Mucosa of gallbladder (tissue), 1 donor: Measurements from ENCODE around the gene SPTAN1. TPM values are rescaled to one million over a fixed set of nuclear protein-coding genes. Genes with fewer than 3 reads are reported as not detected.
A peak's percentile ranks its signal among the peaks of the same experiment; 100 is the strongest.
"Not testable (repeated sequence)": the region's sequence is repeated elsewhere in the genome, so short reads cannot be mapped to it uniquely, and the experiment has no call there.

Source experiments
- DNase-seq: peaks from one replicate; pipeline ENCODE4 v3.0.0-alpha.2; 2020; ENCODE audit warnings: low spot score
- total RNA-seq: library from RNA; stranded (reverse); gene quantifications from one replicate; pipeline ENCODE4 v1.2.1, GENCODE V29; 2021
- donor health status: DM: no; HTN: no; CAD: no.

Gene SPTAN1
- total RNA-seq, result 323 TPM

DNA sequence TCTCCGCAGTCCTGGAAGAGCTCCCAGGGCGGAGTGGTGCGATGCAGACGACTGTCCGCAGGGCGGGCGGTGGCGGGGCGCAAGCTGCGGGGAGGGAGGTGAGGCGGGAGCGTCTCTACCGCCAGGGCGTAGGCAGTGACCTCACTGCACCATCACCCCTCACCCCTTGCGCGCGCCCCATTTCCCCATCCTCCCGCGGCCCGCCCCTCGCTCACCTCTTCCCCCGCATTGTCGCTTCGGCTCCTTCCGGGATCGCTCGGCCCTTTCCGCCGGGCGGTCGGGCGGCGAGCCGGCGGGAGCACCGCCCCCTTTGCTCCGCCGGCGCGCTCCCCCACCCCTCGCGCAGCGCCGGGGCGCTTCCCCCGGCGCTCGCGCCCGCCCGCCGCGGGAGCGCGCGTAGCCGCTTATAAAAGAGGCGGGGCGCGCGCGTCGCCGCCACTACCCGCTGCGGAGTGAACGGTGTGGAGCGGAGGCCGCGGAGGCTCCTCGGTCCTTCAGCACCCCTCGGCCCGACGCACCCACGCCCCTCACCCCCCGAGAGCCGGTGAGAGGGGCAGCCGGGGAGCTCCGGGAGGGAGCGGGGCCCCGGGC, at the start of gene SPTAN1:
Gene SPTAN1, plus strand, starts transcription at position 435 of the 591 bp plus-strand sequence. CDS start 14,154 bp downstream, outside the sequence.
- DNase-seq, result peak; percentile 90

DNA sequence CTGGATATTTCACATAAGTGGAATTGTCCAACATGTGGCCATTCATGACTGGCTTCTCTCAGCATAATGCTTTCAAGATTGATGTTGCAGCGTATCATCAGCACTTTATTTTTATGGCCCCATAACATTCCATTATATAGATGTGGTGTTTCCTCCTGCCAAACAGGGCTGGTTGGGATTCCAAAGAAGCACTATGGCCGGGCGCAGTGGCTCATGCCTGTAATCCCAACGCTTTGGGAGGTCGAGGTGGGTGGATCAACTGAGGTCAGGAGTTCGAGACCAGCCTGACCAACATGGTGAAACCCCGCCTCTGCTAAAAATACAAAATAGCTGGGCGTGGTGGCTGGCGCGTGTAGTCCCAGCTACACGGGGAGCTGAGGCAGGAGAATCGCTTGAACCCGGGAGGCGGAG, 49.0 kb upstream of the SPTAN1 start:
- not testable (repeated sequence) for DNase-seq

DNA sequence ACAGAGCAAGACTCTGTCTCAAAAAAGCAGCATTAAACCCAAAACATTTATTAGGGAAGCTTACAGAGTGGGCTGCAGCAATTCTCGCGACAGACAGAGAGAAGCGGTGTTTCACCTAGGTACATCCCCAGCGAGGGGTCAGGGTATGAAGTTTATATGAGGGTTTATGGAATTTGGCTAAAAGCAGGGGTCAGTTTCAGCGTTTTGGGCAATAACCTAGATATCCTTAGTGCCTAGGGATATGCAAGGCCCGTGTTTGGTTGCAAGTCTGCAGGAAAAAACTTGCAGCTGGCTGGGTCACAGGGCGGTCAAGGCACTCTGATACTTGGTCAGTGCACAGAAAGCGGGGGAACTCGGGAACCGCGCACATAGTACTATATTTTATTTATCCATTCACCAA, 48.5 kb upstream of the SPTAN1 start:
- DNase-seq, result no peak

DNA sequence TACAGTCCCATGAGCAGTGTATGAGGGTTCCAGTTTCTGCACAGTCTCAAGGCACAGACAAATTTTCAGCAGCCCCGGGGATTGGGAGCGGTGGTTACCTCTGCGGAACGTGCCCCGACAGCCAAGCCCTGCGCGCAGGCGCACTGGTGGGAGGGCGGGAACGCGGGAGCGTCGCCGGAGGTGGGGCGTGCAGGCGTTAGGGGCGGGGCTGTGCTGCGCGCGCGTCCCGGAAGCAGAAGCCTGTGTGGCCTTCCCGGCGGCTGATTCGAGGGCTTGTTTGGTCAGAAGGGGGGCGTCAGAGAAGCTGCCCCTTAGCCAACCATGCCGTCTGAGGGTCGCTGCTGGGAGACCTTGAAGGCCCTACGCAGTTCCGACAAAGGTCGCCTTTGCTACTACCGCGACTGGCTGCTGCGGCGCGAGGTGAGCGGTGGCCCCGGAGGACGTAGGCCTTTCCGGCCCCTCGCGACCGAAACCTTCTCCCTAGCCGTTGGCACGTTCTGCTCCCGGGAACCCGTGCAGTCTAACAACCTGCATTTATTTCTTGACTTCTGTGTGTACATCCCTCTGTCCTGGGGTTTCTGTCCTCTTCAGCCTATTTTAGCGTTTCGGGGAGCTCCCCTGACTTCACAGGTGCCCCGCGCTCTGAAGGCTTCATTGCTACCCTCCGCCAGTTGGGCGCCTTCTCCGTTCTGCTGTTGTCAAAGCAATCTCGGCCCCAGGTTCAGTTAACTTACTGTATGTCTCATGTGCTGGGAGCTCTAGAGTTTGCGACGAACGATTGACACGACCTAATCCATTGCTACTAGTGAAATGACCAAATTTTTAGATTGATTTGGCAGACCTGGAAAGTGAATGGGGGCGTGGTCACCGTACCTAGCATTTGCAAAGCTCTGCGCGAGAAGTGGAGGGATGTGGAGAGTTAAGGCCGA, 47.6 kb upstream of the SPTAN1 start, which contains the start of gene GLE1:
Gene GLE1, plus strand, starts transcription at position 235 of the 929 bp plus-strand sequence. Its CDS starts 87 bp downstream, at position 322.
- peak; percentile 94 for DNase-seq

DNA sequence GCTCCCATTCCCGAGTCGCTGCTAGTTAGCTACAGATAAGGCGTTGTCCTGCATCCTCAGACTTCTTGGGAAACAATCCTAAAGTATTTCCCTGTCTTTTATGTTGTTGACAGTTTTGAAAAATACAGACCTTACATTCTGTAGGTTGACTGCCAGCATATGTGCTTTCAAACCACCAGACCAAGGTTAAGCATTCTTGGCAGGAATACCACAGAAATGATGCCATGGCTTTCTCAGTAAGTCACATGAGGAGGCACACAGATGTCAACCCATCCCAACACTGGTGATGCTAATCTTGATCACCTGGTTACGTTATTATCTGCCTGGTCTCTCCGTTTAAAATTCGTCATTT, 47.0 kb upstream of the SPTAN1 start:
- no peak for DNase-seq

DNA sequence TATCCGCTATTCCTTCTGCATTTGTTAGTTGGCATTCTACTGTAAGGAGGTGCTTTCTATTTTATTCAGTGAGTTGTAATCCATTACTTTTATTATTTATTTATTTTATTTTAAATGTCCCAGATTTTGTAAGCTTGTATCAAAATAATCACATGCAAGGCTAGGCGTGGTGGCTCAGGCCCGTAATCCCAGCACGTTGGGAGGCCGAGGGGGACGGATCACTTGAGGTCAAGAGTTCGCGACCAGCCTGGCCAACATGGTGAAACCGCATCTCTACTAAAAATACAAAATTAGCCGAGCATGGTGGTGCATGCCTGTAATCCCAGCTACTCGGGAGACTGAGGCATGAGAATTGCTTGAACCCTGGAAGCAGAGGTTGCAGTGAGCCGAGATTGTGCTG, 46.5 kb upstream of the SPTAN1 start:
- not testable (repeated sequence) for DNase-seq

DNA sequence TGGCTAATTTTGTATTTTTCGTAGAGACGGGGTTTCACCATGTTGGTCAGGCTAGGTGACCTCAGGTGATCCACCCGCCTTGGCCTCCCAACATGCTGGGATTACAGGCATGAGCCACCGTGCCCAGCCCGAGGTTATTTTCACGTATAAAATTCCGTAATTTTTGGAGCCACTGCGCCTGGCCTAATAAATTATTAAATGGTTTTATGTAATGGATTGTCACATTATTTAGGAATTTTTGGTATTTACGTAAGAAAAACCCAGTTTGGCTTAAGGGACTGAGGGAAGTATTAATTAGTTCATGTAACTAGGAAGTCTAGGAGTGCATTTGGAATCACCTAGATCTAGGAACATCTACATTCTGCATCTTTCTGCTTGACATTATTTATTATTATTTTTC, 39.6 kb upstream of the SPTAN1 start:
- DNase-seq, result no peak

DNA sequence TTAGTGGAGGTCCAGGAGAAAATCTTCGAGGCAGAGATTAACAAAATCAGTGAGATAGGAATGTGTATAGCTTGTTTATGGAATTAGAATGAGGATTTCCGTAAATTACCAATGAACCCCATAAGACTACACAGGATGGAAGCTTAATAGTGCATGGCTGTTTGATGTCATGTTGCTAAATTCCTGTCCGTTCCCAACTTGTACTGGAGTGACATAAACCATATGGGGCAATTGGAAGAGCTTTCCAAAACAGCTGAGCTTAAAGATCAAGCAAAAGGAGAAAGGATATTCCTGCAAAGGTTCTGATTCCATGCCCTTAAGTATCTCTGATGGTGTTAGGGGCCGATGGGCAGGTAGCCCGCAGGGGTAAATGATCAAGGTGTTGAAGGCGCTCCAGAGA, 30.4 kb upstream of the SPTAN1 start:
- no peak for DNase-seq

DNA sequence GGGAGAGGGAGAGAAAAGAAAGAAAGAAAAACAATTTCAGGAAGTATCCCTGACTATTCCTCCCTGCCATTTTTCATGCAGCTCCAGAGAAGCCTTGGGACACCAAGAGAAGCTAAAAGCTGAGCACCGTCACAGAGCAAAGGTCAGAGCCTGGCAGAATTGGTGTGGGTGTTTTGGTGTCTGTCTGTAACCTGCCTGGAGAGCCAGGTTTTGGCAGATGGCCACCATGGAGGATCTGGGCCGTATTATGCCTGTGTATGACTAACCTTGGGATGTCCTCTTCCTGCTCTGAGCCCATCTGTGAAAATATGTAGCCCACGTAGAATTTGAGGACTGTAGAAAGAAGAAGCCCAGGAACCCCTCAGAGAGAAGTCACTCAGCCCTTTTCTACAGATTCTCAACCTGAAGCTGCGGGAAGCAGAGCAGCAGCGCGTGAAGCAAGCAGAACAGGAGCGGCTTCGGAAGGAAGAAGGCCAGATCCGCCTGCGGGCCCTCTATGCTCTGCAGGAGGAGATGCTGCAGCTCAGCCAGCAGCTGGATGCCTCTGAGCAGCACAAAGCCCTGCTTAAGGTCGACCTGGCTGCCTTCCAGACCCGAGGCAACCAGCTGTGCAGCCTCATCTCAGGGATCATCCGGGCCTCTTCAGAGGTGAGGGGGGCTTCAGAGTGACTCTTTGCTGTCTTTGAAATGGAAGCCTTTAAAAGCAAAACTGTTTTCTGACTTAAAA, 29.0 kb upstream of the SPTAN1 start:
- DNase-seq, result no peak

DNA sequence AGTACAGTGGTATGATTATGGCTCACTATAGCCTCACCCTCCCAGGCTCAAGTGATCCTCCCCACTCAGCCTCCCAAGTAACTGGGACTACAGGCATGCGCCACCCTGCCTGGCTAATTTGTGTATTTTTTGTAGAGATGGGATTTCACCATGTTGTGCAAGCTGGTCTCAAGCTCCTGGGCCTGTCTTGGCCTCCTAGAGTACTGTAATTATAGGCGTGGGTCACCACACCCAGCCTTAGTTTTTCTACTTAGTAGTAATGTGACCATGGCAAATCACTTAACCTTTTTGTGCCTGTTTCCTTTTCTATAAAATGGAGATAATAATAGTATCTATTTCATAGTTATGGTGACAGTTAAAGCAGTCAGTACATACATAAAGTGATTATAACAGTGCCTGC, 25.7 kb upstream of the SPTAN1 start:
- no peak for DNase-seq

DNA sequence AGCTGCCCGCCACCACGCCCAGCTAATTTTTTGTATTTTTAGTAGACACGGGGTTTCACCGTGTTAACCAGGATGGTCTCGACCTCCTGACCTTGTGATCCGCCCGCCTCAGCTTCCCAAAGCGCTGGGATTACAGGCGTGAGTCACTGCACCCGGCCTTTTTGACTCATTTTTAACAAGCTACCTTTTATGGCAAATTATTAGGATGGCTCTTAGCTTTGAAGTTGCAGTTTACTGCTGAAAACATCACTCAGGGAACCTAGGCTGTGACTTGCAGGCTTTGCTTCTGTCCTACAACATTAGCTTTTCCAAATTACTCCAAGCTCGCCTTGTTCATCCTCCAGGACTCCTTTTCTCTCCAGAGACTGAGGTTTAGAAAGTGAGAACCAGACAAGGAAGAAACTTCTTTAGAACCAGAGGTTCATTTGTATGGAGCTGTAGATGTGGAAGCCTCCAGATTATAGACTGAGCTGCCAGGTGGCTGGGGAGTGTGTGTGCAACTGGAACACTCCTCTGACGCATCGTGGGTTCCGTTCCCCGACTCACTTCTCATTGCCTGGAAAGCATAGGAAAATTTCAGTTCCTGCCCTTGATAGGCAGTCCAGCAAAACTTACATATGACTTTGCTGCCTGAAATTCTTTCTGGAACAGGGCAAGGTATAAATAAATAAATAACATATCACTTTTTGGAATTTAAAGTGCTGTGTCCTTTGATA, 23.8 kb upstream of the SPTAN1 start:
- DNase-seq, result no peak

DNA sequence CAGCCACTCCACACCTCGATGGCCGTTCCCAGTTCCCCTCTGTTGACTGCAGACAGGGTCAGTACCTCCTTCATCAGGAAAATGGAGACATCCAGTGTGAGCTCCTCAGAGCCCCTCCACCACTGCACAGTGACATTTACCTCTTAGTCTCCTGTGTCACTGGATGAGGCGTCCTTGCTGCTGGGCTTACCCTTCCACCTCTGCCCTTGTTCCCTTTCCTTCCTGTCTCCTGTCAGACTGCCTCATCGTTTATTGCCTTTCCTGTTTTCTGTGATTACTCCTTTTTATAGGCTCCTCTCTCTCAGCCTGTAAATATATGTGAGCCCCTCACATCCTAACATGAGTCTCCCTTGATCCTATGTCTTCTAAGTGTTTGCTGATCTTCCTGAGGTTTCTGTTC, 23.2 kb upstream of the SPTAN1 start:
- no peak for DNase-seq

DNA sequence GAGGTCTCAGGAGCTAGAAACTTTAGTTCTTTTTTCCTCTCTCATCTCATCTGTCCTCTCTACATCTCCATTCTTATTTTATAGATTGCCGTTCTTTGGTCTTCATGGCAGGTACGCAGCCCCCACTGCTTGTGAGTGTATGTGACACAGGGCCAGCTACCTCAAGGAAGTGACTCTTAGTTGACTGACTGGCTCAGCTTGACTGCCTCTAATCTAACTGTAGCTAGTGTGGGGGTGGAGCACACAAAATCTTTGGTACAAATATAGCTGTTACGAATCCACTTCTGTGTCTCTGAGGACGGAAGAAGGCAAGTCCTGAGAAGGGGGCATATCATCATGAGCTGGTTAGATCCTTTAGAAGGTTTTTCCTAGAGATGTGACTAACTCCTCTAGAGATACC, 19.8 kb upstream of the SPTAN1 start:
- no peak for DNase-seq

DNA sequence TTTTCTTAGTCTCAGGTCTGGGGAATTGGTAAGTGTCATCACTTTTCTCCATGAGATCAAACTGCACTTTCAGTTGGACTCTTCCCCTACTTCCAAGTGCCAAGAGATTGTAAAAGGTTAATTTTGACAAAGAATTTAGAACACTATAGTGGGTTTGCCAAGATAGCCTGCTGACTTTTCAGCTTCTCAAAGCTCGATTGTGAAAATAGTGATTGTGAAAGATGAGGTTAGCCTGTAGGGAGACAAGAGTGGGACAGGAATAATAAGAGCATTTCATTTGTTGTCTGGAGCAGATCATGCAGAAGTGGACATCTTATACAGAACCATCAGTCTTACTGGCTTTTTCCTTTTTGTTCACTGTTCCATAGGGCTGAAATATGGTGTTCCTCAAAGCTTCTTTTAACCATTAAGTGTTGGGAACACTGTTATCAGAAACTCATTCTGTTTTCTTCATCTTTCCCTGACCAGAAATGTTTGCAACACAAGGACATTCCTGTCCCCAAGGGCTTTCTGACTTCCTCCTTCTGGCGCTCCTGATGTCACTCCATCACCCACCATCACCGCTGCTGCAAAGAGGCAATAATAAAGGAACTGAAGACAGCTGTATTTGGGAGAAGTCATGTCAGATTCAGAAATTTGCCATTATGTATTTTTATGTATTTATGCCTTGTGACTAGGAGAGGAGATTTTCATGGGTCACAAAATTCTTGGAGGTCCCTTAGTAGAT, 11.6 kb upstream of the SPTAN1 start:
- DNase-seq, result no peak

DNA sequence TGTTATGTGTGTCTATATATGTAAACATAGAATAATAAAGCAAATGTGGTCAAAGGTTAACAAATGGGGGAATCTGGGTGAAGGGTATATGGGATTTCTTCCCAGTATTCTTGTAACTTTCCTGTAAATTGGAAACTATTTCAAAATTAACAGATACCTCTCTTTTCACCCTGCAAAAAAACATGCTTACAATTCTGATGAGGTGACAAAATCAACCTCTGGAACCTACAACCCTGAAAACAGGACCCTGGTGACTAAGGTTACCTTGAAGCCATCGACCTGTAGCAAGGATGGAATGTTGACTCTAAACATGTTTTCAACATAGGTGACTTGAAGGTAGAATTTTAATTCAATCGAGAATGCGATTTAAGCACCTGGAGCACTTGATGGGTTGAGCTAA, 5.9 kb upstream of the SPTAN1 start:
- no peak for DNase-seq

DNA sequence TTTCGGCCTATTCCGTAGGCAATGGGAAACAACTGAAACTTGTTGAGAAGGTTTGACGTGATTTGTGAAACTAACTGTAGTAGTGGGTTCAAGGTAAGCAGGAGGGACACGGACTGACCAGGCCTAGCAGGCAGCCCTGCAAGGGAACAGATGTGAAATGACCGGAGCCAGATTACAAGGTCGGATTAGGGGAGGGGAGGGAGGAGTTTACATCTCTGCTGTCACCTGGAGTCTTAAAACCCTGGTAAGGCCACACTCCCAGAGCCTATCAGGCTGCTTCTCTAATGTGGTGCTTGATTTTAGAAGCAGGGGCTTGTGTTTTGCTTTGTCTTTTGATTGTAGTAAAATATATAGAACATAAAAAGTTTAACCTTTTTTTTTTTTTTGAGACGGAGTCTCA, 3.5 kb upstream of the SPTAN1 start:
- no peak for DNase-seq

DNA sequence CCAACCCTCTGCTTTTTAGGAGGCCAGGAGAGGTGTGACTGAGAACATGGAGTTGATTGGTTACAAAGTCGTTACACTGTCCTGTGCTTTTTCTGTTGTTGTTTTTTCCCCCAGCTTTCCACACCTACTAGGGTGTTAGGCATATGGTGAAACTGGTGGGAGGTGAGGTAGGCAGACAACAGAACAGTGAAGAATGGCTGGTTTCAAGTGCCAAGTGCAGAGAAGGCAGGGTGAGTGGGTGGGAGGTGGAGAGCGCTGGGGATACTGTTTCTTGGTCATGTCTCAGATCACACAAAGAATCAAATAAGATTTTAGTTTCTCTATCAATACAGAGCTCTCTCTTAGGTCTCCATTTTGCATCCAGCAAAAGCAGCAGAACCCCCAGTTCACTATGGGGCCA, 2.2 kb upstream of the SPTAN1 start:
- no peak for DNase-seq

DNA sequence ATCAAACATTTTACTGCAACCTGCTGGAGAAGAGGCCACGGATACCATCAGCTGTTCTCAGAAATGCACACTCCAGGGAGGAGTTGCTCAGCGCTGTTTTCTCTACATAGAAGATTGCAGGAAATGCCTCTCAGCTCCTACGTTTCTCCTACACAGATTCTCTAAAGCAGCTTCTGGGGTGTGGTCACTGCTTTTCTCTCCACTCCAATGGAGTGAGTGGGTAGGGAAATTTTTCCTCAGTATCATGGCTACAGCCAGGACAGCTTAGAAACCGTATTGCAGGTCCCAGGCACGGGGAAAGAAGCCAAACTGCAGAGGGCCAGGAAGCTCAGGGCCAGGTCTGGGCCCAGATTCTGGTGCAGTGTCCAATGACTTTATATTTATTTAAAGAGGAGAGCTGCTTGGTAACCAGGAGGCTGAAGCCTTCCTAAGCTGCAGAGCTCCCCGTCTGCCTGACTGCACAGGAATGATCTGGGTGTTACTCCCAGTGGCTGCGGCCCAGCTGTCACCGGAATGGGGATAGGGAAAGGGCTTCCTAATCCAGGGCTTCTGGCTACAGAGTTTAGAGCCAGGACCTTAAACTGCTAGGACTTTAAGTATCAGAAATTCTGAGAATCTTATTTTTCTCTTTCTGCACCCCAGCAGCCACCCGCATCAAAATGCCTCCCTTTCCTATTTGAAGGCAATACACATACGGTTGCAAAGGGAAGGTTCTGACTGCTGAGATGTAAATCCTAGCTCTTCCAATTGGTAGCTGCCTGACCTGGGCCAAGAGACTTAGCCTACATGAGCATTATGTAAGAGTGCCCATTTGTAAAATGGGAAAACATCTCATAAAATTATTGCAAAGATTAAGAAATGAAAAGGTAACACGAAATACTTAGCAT, 1.4 kb upstream of the SPTAN1 start:
- DNase-seq, result peak; percentile 19

DNA sequence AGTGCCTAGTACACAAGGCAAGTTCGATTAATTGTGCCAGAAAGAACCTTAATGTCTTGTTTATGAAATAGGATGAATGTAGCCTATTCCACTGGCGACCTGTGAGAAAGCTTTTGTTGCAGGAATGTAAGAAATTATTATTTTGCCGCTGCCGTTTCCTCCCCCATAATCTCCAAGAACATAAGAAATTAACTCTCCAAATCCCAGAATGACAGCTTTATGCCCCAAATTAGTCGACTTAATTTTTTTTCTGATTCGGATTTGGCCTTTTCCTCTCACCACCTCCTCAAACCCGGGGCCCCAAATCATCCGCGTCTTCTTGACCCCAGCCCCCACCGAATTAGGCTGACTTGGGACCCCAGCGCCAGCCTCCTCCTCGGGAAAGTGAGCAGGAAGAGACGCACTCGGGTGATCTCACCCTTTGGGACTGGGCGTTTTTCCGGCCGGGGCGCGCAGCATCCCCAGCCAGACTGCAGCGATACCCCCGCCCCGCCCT, 682 bp upstream of the SPTAN1 start:
- no peak for DNase-seq
